Adrenal gland (tissue), 5 donors: Measurements from ENCODE around the gene DLX3.

Experiments
- CTCF ChIP-seq, 6 experiments: fragments of 450-650 bp in 4 of 6; fragments of 200-600 bp in 2 of 6; sonication (generic) in 1 of 6; IDR thresholded peaks; 1 replicate in 5 of 6; 2 replicates in 1 of 6; pipeline versions ENCODE4 v1.5.1 to v1.8.0; 2016 to 2021; ENCODE audit warnings: antibody characterized with exemption in 6 of 6, mild to moderate bottlenecking in 2 of 6, moderate library complexity in 1 of 6
- POLR2A ChIP-seq, 2 donors: fragments of 450-650 bp; IDR thresholded peaks; one replicate each; pipeline ENCODE4 v1.6.1; 2017; ENCODE audit warnings: antibody characterized with exemption in 2 of 2, mild to moderate bottlenecking in 2 of 2, moderate library complexity in 1 of 2
- donor health status: DM: no; HTN: no; CAD: no.

- TF ChIP-seq CTCF (IDR thresholded peaks at IDR 0.05) (peak; percentile 63 to 75 (median 69)), POLR2A (IDR thresholded peaks at IDR 0.05) (no peak)
Observed at GRCh38 chr17:49952209-49952911, 42.7 kb downstream of the DLX3 start.
